Endothelial cell of umbilical vein (primary cell): ENCODE results near the gene R3HDM2.

Experiments
- FOS ChIP-seq: IDR thresholded peaks from 2 replicates; pipeline ENCODE4 v1.6.1; 2011; ENCODE audit warnings: mild to moderate bottlenecking, low read length, moderate library complexity, borderline replicate concordance; ENCODE audit not compliant: insufficient read depth
- MYC ChIP-seq: IDR thresholded peaks from one replicate; pipeline ENCODE4 v1.6.1; 2011; ENCODE audit warnings: mild to moderate bottlenecking, low read depth, low read length
- POLR2A ChIP-seq: IDR thresholded peaks from 2 replicates; pipeline ENCODE4 v1.6.1; 2012; ENCODE audit warnings: low read depth, mild to moderate bottlenecking, control low read depth, low read length
- POLR2AphosphoS5 ChIP-seq: IDR thresholded peaks from 2 replicates; pipeline ENCODE4 v1.6.1; 2012; ENCODE audit warnings: low read depth, mild to moderate bottlenecking, control low read depth, low read length, moderate library complexity; ENCODE audit not compliant: insufficient read depth
- TF ChIP-seq, protein P1 (sequence below), 2 donors: IDR thresholded peaks; 1 replicate in 1 of 2; 2 replicates in 1 of 2; pipeline ENCODE4 v1.5.1; 2011; ENCODE audit warnings: low read length in 2 of 2, mild to moderate bottlenecking in 2 of 2, moderate library complexity in 2 of 2, control low read depth in 1 of 2, inconsistent platforms in 1 of 2, low read depth in 1 of 2; ENCODE audit not compliant: insufficient read depth in 1 of 2; ENCODE audit errors: extremely low read depth in 1 of 2
- TF ChIP-seq, protein P2 (sequence below): IDR thresholded peaks from 2 replicates; pipeline ENCODE4 v1.6.1; 2011; ENCODE audit not compliant: insufficient read depth, insufficient read length

DNA sequence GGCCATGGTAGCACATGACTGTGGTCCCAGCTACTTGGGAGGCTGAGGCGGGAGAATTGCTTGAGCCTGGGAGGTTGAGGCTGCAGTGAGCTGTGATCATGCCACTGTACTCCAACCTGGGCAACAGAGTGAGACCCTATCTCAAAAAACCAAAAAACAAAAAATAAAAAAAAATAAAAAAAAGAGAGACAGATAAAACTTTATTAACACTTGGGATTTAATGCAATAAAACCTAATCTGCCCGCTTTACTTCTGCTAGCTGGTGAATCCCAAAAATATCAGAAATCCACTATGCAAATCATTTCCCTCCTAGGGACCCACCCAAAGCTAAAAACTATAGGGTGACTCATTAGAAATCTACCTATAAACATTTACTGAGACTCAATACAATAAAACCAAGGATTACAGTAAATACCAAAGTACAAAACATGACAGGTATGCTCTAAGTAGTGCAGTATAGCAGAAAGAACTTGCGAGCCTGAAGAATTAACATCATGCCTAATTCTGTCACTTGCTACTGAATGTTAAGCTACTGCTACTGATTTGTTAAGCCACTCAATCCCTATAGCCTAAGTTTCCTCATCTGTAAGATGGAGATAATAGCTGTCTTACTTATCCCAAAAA is 129.8 kb downstream of the R3HDM2 start:
- TF ChIP-seq, protein P1, sequence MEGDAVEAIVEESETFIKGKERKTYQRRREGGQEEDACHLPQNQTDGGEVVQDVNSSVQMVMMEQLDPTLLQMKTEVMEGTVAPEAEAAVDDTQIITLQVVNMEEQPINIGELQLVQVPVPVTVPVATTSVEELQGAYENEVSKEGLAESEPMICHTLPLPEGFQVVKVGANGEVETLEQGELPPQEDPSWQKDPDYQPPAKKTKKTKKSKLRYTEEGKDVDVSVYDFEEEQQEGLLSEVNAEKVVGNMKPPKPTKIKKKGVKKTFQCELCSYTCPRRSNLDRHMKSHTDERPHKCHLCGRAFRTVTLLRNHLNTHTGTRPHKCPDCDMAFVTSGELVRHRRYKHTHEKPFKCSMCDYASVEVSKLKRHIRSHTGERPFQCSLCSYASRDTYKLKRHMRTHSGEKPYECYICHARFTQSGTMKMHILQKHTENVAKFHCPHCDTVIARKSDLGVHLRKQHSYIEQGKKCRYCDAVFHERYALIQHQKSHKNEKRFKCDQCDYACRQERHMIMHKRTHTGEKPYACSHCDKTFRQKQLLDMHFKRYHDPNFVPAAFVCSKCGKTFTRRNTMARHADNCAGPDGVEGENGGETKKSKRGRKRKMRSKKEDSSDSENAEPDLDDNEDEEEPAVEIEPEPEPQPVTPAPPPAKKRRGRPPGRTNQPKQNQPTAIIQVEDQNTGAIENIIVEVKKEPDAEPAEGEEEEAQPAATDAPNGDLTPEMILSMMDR (IDR thresholded peaks at IDR 0.05; ENCODE audit: extremely low read depth in 1 of 2, insufficient read depth in 1 of 2, low read depth in 1 of 2, low read length in 2 of 2), result no peak
- TF ChIP-seq, protein P2, sequence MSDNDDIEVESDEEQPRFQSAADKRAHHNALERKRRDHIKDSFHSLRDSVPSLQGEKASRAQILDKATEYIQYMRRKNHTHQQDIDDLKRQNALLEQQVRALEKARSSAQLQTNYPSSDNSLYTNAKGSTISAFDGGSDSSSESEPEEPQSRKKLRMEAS, result no peak
- no peak for TF ChIP-seq FOS
- no peak for TF ChIP-seq MYC
- no peak for TF ChIP-seq POLR2AphosphoS5
- TF ChIP-seq POLR2A, result no peak
